ENCODE measurements around the gene MED10.

- TF ChIP-seq, protein P1, sequence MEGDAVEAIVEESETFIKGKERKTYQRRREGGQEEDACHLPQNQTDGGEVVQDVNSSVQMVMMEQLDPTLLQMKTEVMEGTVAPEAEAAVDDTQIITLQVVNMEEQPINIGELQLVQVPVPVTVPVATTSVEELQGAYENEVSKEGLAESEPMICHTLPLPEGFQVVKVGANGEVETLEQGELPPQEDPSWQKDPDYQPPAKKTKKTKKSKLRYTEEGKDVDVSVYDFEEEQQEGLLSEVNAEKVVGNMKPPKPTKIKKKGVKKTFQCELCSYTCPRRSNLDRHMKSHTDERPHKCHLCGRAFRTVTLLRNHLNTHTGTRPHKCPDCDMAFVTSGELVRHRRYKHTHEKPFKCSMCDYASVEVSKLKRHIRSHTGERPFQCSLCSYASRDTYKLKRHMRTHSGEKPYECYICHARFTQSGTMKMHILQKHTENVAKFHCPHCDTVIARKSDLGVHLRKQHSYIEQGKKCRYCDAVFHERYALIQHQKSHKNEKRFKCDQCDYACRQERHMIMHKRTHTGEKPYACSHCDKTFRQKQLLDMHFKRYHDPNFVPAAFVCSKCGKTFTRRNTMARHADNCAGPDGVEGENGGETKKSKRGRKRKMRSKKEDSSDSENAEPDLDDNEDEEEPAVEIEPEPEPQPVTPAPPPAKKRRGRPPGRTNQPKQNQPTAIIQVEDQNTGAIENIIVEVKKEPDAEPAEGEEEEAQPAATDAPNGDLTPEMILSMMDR (IDR thresholded peaks at IDR 0.05): no peak
- no peak for TF ChIP-seq POLR2AphosphoS5 (IDR thresholded peaks at IDR 0.05)
Measured at GRCh38 chr5:6358434-6358820, 19.9 kb downstream of the MED10 start.
